ENCODE results near the gene EPHB1. TPM values are rescaled to one million over a fixed set of nuclear protein-coding genes. Genes with fewer than 3 reads are reported as not detected.

Gene EPHB1
- total and polyA plus RNA-seq, 2 experiments from 2014 or later = 0.43 to 0.81 TPM

- no peaks in the 10 kb centered on the region for H3K9me3 ChIP-seq (ENCODE audit: low read depth)
- no peaks in the 10 kb centered on the region for H3F3A ChIP-seq (ENCODE audit: insufficient read depth)
- H3K9ac ChIP-seq = no peak overlapping the region
- H3K4me1 ChIP-seq (ENCODE audit: insufficient read depth) = no peaks in the 10 kb centered on the region
- no peak overlapping the region for H3K4me2 ChIP-seq (ENCODE audit: unreplicated experiment)
- TF ChIP-seq EZH2 (IDR thresholded peaks at IDR 0.05; ENCODE audit: insufficient read depth, poor library complexity, severe bottlenecking) (no peak), EZH2phosphoT487 (IDR thresholded peaks at IDR 0.05; ENCODE audit: insufficient read depth, low read depth) (no peak)
- H3K4me3 ChIP-seq = no peak overlapping the region
- H3K27ac ChIP-seq = no peak overlapping the region
- no peaks in the 10 kb centered on the region for H3K27me3 ChIP-seq (replicated peaks; ENCODE audit: insufficient read depth)
- H4K20me1 ChIP-seq (ENCODE audit: insufficient read depth) = no peaks in the 10 kb centered on the region
- H3K79me2 ChIP-seq (ENCODE audit: insufficient read depth) = no peaks in the 10 kb centered on the region
- in situ Hi-C loops (cut with MboI) = no loop called here
- H2AFZ ChIP-seq = no peak overlapping the region
- DNase-seq = no peak
- 69 to 70% methylated on average over 6 of the region's 6 CpGs for WGBS, 2 experiments (ENCODE audit: low coverage in 1 of 2, low lambda C conversion rate in 2 of 2, missing lambda C conversion rate in 2 of 2)
- H3K36me3 ChIP-seq (ENCODE audit: low read depth) = no peaks in the 10 kb centered on the region
- H3K9me2 ChIP-seq (ENCODE audit: insufficient read depth) = no peaks in the 10 kb centered on the region
Measured at GRCh38 chr3:134904241-134904771, 109.2 kb downstream of the EPHB1 start.

GRCh38 chr3:134904776-134905646 lies 110.0 kb downstream of the EPHB1 start:
- Histone ChIP-seq H3K9ac (no peak overlapping the region), H3K27ac (no peak overlapping the region), H2AFZ (no peak overlapping the region), H3K4me2 (ENCODE audit: unreplicated experiment) (no peak overlapping the region), H3K36me3 (ENCODE audit: low read depth) (no peaks in the 10 kb centered on the region), H4K20me1 (ENCODE audit: insufficient read depth) (no peaks in the 10 kb centered on the region), H3K4me3 (no peak overlapping the region), H3K79me2 (ENCODE audit: insufficient read depth) (no peaks in the 10 kb centered on the region), H3K9me3 (ENCODE audit: low read depth) (no peaks in the 10 kb centered on the region), H3K27me3 (replicated peaks; ENCODE audit: insufficient read depth) (no peaks in the 10 kb centered on the region), H3K9me2 (ENCODE audit: insufficient read depth) (no peaks in the 10 kb centered on the region), H3F3A (ENCODE audit: insufficient read depth) (no peaks in the 10 kb centered on the region), H3K4me1 (ENCODE audit: insufficient read depth) (no peaks in the 10 kb centered on the region)
- TF ChIP-seq EZH2 (IDR thresholded peaks at IDR 0.05; ENCODE audit: insufficient read depth, poor library complexity, severe bottlenecking) = no peak
- no peak for TF ChIP-seq EZH2phosphoT487 (IDR thresholded peaks at IDR 0.05; ENCODE audit: insufficient read depth, low read depth)
- no peak for DNase-seq
- in situ Hi-C loops (cut with MboI) = no loop called here
- 73% methylated on average over 7 of the region's 7 CpGs for WGBS, 2 experiments (ENCODE audit: low coverage in 1 of 2, low lambda C conversion rate in 2 of 2, missing lambda C conversion rate in 2 of 2)

- Histone ChIP-seq H3K9me2 (ENCODE audit: insufficient read depth) (no peaks in the 10 kb centered on the region), H3K9me3 (ENCODE audit: low read depth) (no peaks in the 10 kb centered on the region), H3K9ac (no peak overlapping the region), H2AFZ (no peak overlapping the region), H3K4me2 (ENCODE audit: unreplicated experiment) (no peak overlapping the region), H3K27me3 (replicated peaks; ENCODE audit: insufficient read depth) (no peaks in the 10 kb centered on the region), H3K36me3 (ENCODE audit: low read depth) (no peaks in the 10 kb centered on the region), H3K27ac (no peak overlapping the region), H3F3A (ENCODE audit: insufficient read depth) (no peaks in the 10 kb centered on the region), H4K20me1 (ENCODE audit: insufficient read depth) (no peaks in the 10 kb centered on the region), H3K4me1 (ENCODE audit: insufficient read depth) (no peaks in the 10 kb centered on the region), H3K4me3 (no peak overlapping the region), H3K79me2 (ENCODE audit: insufficient read depth) (no peaks in the 10 kb centered on the region)
- DNase-seq = no peak
- TF ChIP-seq EZH2 (IDR thresholded peaks at IDR 0.05; ENCODE audit: insufficient read depth, poor library complexity, severe bottlenecking) (no peak), EZH2phosphoT487 (IDR thresholded peaks at IDR 0.05; ENCODE audit: insufficient read depth, low read depth) (no peak)
- 89 to 94% methylated on average over 2 of the region's 2 CpGs for WGBS, 2 experiments (ENCODE audit: low coverage in 1 of 2, low lambda C conversion rate in 2 of 2, missing lambda C conversion rate in 2 of 2)
- in situ Hi-C loops (cut with MboI) = no loop called here
Measured at GRCh38 chr3:134905647-134905935, 110.5 kb downstream of the EPHB1 start.

GRCh38 chr3:134908271-134908670 lies 113.2 kb downstream of the EPHB1 start:
- Histone ChIP-seq H3K9me2 (ENCODE audit: insufficient read depth) (no peaks in the 10 kb centered on the region), H2AFZ (no peak overlapping the region), H3K36me3 (ENCODE audit: low read depth) (no peaks in the 10 kb centered on the region), H3K27me3 (replicated peaks; ENCODE audit: insufficient read depth) (no peaks in the 10 kb centered on the region), H3K79me2 (ENCODE audit: insufficient read depth) (no peaks in the 10 kb centered on the region), H3K9me3 (ENCODE audit: low read depth) (no peaks in the 10 kb centered on the region), H3K4me1 (ENCODE audit: insufficient read depth) (no peaks in the 10 kb centered on the region), H3K4me3 (no peak overlapping the region), H3K9ac (no peak overlapping the region), H3K4me2 (ENCODE audit: unreplicated experiment) (no peak overlapping the region), H4K20me1 (ENCODE audit: insufficient read depth) (no peaks in the 10 kb centered on the region), H3F3A (ENCODE audit: insufficient read depth) (no peaks in the 10 kb centered on the region), H3K27ac (no peak overlapping the region)
- no peak for DNase-seq
- 37 to 51% methylated on average over 2 of the region's 2 CpGs for WGBS, 2 experiments (ENCODE audit: low coverage in 1 of 2, low lambda C conversion rate in 2 of 2, missing lambda C conversion rate in 2 of 2)
- in situ Hi-C loops (cut with MboI) = no loop called here
- TF ChIP-seq EZH2 (IDR thresholded peaks at IDR 0.05; ENCODE audit: insufficient read depth, poor library complexity, severe bottlenecking) (no peak), EZH2phosphoT487 (IDR thresholded peaks at IDR 0.05; ENCODE audit: insufficient read depth, low read depth) (no peak)
